ENCODE measurements around the gene MTERF1.

The MTERF1 gene

GRCh38 chr7:91847876-91848588 lies 32.5 kb downstream of the MTERF1 start:
- in situ Hi-C loops (cut with MboI; ENCODE audit: low sequenced_read_pairs, unreplicated experiment), result no loop called here
- no peak for DNase-seq (ENCODE audit: low spot score)
- TF ChIP-seq CTCF (IDR thresholded peaks at IDR 0.05; ENCODE audit: borderline replicate concordance, control extremely low read depth, extremely low read depth, insufficient read depth, missing control alignments), result no peak

GRCh38 chr7:91847231-91847630 lies 33.3 kb downstream of the MTERF1 start:
- no peak for DNase-seq (ENCODE audit: low spot score)
- TF ChIP-seq CTCF (IDR thresholded peaks at IDR 0.05; ENCODE audit: borderline replicate concordance, control extremely low read depth, extremely low read depth, insufficient read depth, missing control alignments), result no peak
- in situ Hi-C loops (cut with MboI; ENCODE audit: low sequenced_read_pairs, unreplicated experiment), result no loop called here

GRCh38 chr7:91846436-91846835 lies 34.1 kb downstream of the MTERF1 start:
- in situ Hi-C loops (cut with MboI; ENCODE audit: low sequenced_read_pairs, unreplicated experiment), result no loop called here
- no peak for DNase-seq (ENCODE audit: low spot score)
- no peak for TF ChIP-seq CTCF (IDR thresholded peaks at IDR 0.05; ENCODE audit: borderline replicate concordance, control extremely low read depth, extremely low read depth, insufficient read depth, missing control alignments)

GRCh38 chr7:91843831-91844230 lies 36.7 kb downstream of the MTERF1 start:
- in situ Hi-C loops (cut with MboI; ENCODE audit: low sequenced_read_pairs, unreplicated experiment), result no loop called here
- TF ChIP-seq CTCF (IDR thresholded peaks at IDR 0.05; ENCODE audit: borderline replicate concordance, control extremely low read depth, extremely low read depth, insufficient read depth, missing control alignments), result no peak
- DNase-seq (ENCODE audit: low spot score), result peak; percentile 27

GRCh38 chr7:91838439-91838838 lies 42.1 kb downstream of the MTERF1 start:
- TF ChIP-seq CTCF (IDR thresholded peaks at IDR 0.05; ENCODE audit: borderline replicate concordance, control extremely low read depth, extremely low read depth, insufficient read depth, missing control alignments), result no peak
- in situ Hi-C loops (cut with MboI; ENCODE audit: low sequenced_read_pairs, unreplicated experiment), result no loop called here
- no peak for DNase-seq (ENCODE audit: low spot score)

- in situ Hi-C loops (cut with MboI; ENCODE audit: low sequenced_read_pairs, unreplicated experiment), result no loop called here
- no peak for DNase-seq (ENCODE audit: low spot score)
- no peak for TF ChIP-seq CTCF (IDR thresholded peaks at IDR 0.05; ENCODE audit: borderline replicate concordance, control extremely low read depth, extremely low read depth, insufficient read depth, missing control alignments)
These were observed 43.0 kb downstream of the MTERF1 start for GRCh38 chr7:91837397-91838070.

Data from GM13976 (cell line).